ENCODE measurements around the gene PRSS33.

Gene PRSS33

GRCh38 chr16:2787406-2787805 lies at the start of gene PRSS33:
Gene PRSS33, minus strand, starts transcription at chr16:2787560. Its CDS starts 1,013 bp downstream, at chr16:2786547.
- H3K27ac Mint-ChIP-seq = no peak within 1 kb of the TSS
- H3K4me1 Mint-ChIP-seq = peaks cover 19% of the 10 kb centered on the region
- DNase-seq = no peak
- no peaks in the 10 kb centered on the region for H3K9me3 Mint-ChIP-seq
- no peaks in the 10 kb centered on the region for H3K36me3 Mint-ChIP-seq (ENCODE audit: low read depth)
- H3K4me3 Mint-ChIP-seq = no peak within 1 kb of the TSS
- TF ChIP-seq CTCF (IDR thresholded peaks at IDR 0.05) = no peak
- peaks cover 56% of the 10 kb centered on the region for H3K27me3 Mint-ChIP-seq (ENCODE audit: low read depth, poor library complexity)

GRCh38 chr16:2836646-2837508 lies 49.5 kb upstream of the PRSS33 start:
- no peak for DNase-seq
- TF ChIP-seq CTCF (IDR thresholded peaks at IDR 0.05) = no peak
- Mint-ChIP-seq H3K4me3 (no peak overlapping the region), H3K4me1 (peaks cover 5% of the 10 kb centered on the region), H3K27ac (no peak overlapping the region), H3K27me3 (ENCODE audit: low read depth, poor library complexity) (peaks cover 58% of the 10 kb centered on the region), H3K9me3 (no peaks in the 10 kb centered on the region), H3K36me3 (ENCODE audit: low read depth) (no peaks in the 10 kb centered on the region)

GRCh38 chr16:2835638-2836493 lies 48.5 kb upstream of the PRSS33 start:
- Mint-ChIP-seq H3K27ac (no peak overlapping the region), H3K4me1 (peaks cover 5% of the 10 kb centered on the region), H3K36me3 (ENCODE audit: low read depth) (no peaks in the 10 kb centered on the region), H3K9me3 (no peaks in the 10 kb centered on the region), H3K4me3 (no peak overlapping the region), H3K27me3 (ENCODE audit: low read depth, poor library complexity) (peaks cover 56% of the 10 kb centered on the region)
- no peak for DNase-seq
- no peak for TF ChIP-seq CTCF (IDR thresholded peaks at IDR 0.05)

GRCh38 chr16:2834968-2835367 lies 47.6 kb upstream of the PRSS33 start:
- Mint-ChIP-seq H3K36me3 (ENCODE audit: low read depth) (no peaks in the 10 kb centered on the region), H3K4me3 (no peak overlapping the region), H3K4me1 (peaks cover 5% of the 10 kb centered on the region), H3K27me3 (ENCODE audit: low read depth, poor library complexity) (peaks cover 56% of the 10 kb centered on the region), H3K9me3 (no peaks in the 10 kb centered on the region), H3K27ac (no peak overlapping the region)
- no peak for DNase-seq
- TF ChIP-seq CTCF (IDR thresholded peaks at IDR 0.05) = no peak

GRCh38 chr16:2833776-2834175 lies 46.4 kb upstream of the PRSS33 start:
- no peaks in the 10 kb centered on the region for H3K9me3 Mint-ChIP-seq
- peaks cover 57% of the 10 kb centered on the region for H3K27me3 Mint-ChIP-seq (ENCODE audit: low read depth, poor library complexity)
- H3K36me3 Mint-ChIP-seq (ENCODE audit: low read depth) = no peaks in the 10 kb centered on the region
- H3K4me3 Mint-ChIP-seq = no peak overlapping the region
- H3K27ac Mint-ChIP-seq = no peak overlapping the region
- H3K4me1 Mint-ChIP-seq = peaks cover 5% of the 10 kb centered on the region
- no peak for DNase-seq
- TF ChIP-seq CTCF (IDR thresholded peaks at IDR 0.05) = no peak
